Astrocyte (in vitro differentiated cells and primary cell): ENCODE results near the gene SBF1. TPM values are rescaled to one million over a fixed set of nuclear protein-coding genes. Genes with fewer than 3 reads are reported as not detected.

Experiments
- DNase-seq: peaks from one replicate; pipeline ENCODE4 v3.0.0-alpha.2; 2010; ENCODE audit warnings: low read depth
- FAIRE-seq: peaks from 2 replicates; lab custom pipeline; 2011; peaks lifted over from hg19 to GRCh38; lab: Jason Lieb, UNC
- H2AFZ ChIP-seq: 2 replicates; pipeline ENCODE4 v1.6.0; 2012; ENCODE audit warnings: low read depth, low read length, inconsistent platforms
- H3K27ac ChIP-seq: 2 replicates; pipeline ENCODE4 v1.5.1; 2011; ENCODE audit warnings: low read depth, low read length, inconsistent platforms
- H3K27me3 ChIP-seq: 2 replicates; pipeline ENCODE4 v1.6.0; 2011; ENCODE audit warnings: low read length, inconsistent platforms; ENCODE audit not compliant: insufficient read depth
- H3K36me3 ChIP-seq: 2 replicates; pipeline ENCODE4 v1.5.1; 2011; ENCODE audit warnings: low read length, inconsistent platforms; ENCODE audit not compliant: insufficient read depth
- H3K4me1 ChIP-seq: 2 replicates; pipeline ENCODE4 v1.5.1; 2011; ENCODE audit warnings: low read length, inconsistent platforms; ENCODE audit not compliant: insufficient read depth
- H3K4me2 ChIP-seq: 2 replicates; pipeline ENCODE4 v1.6.0; 2012; ENCODE audit warnings: low read length, inconsistent platforms
- H3K4me3 ChIP-seq: 2 replicates; pipeline ENCODE4 v1.5.1; 2011; ENCODE audit warnings: low read depth, mild to moderate bottlenecking, low read length, inconsistent platforms; ENCODE audit not compliant: insufficient read depth
- H3K79me2 ChIP-seq: 2 replicates; pipeline ENCODE4 v1.6.0; 2012; ENCODE audit warnings: mild to moderate bottlenecking, low read length, inconsistent platforms; ENCODE audit not compliant: insufficient read depth
- H3K9ac ChIP-seq: 2 replicates; pipeline ENCODE4 v1.6.0; 2012; ENCODE audit warnings: mild to moderate bottlenecking, low read length, inconsistent platforms
- H3K9me3 ChIP-seq: 2 replicates; pipeline ENCODE4 v1.5.1; 2012; ENCODE audit warnings: low read depth, mild to moderate bottlenecking, low read length, inconsistent platforms; ENCODE audit not compliant: insufficient read depth
- H4K20me1 ChIP-seq: 2 replicates; pipeline ENCODE4 v1.6.0; 2012; ENCODE audit warnings: low read length, inconsistent platforms; ENCODE audit not compliant: insufficient read depth
- H3K27ac Mint-ChIP-seq: one replicate; pipeline ENCODE4 v1.8.0; 2021; ENCODE audit warnings: mild to moderate bottlenecking, mixed read lengths; ENCODE audit not compliant: unreplicated experiment
- H3K27me3 Mint-ChIP-seq: one replicate; pipeline ENCODE4 v1.8.0; 2021; ENCODE audit warnings: low read depth, mixed read lengths; ENCODE audit not compliant: unreplicated experiment
- H3K36me3 Mint-ChIP-seq: one replicate; pipeline ENCODE4 v1.8.0; 2021; ENCODE audit warnings: low read depth, mixed read lengths; ENCODE audit not compliant: unreplicated experiment
- H3K4me1 Mint-ChIP-seq: one replicate; pipeline ENCODE4 v1.8.0; 2021; ENCODE audit warnings: low read depth, mixed read lengths; ENCODE audit not compliant: unreplicated experiment
- H3K4me3 Mint-ChIP-seq: one replicate; pipeline ENCODE4 v1.8.0; 2021; ENCODE audit warnings: mild to moderate bottlenecking, moderate library complexity, mixed read lengths; ENCODE audit not compliant: unreplicated experiment
- H3K9me3 Mint-ChIP-seq: one replicate; pipeline ENCODE4 v1.8.0; 2021; ENCODE audit warnings: mild to moderate bottlenecking, mixed read lengths; ENCODE audit not compliant: unreplicated experiment
- EZH2 ChIP-seq: IDR thresholded peaks from 2 replicates; pipeline ENCODE4 v1.6.1; 2012; ENCODE audit warnings: mild to moderate bottlenecking, low read length, inconsistent platforms; ENCODE audit not compliant: insufficient read depth
- total RNA-seq: library from RNA; stranded (reverse); gene quantifications from 2 replicates; pipeline ENCODE4 v1.2.1, GENCODE V29; 2021
- TF ChIP-seq, protein P1 (sequence below): IDR thresholded peaks from 2 replicates; pipeline ENCODE4 v1.5.1; 2011; ENCODE audit warnings: low read depth, mild to moderate bottlenecking, inconsistent platforms, low read length, moderate library complexity; ENCODE audit not compliant: insufficient read depth

Gene SBF1
- total RNA-seq, 1 donor from 2014 or later: 75.4 TPM

GRCh38 chr22:50483977-50484853, 9.4 kb upstream of the SBF1 start:
- Mint-ChIP-seq H3K9me3 (peaks cover 3% of the 10 kb centered on the region), H3K4me1 (peaks cover 6% of the 10 kb centered on the region), H3K36me3 (peaks cover 8% of the 10 kb centered on the region), H3K4me3 (no peak overlapping the region), H3K27me3 (peaks cover 18% of the 10 kb centered on the region), H3K27ac (no peak overlapping the region)
- H3K27ac ChIP-seq: no peak overlapping the region
- no peaks in the 10 kb centered on the region for H3K79me2 ChIP-seq
- TF ChIP-seq, protein P1, sequence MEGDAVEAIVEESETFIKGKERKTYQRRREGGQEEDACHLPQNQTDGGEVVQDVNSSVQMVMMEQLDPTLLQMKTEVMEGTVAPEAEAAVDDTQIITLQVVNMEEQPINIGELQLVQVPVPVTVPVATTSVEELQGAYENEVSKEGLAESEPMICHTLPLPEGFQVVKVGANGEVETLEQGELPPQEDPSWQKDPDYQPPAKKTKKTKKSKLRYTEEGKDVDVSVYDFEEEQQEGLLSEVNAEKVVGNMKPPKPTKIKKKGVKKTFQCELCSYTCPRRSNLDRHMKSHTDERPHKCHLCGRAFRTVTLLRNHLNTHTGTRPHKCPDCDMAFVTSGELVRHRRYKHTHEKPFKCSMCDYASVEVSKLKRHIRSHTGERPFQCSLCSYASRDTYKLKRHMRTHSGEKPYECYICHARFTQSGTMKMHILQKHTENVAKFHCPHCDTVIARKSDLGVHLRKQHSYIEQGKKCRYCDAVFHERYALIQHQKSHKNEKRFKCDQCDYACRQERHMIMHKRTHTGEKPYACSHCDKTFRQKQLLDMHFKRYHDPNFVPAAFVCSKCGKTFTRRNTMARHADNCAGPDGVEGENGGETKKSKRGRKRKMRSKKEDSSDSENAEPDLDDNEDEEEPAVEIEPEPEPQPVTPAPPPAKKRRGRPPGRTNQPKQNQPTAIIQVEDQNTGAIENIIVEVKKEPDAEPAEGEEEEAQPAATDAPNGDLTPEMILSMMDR: no peak
- no peak for TF ChIP-seq EZH2
- DNase-seq (no peak), FAIRE-seq (no peak)
- H3K4me2 ChIP-seq: no peak overlapping the region
- H3K9ac ChIP-seq: no peak overlapping the region
- H3K36me3 ChIP-seq: no peaks in the 10 kb centered on the region
- no peaks in the 10 kb centered on the region for H3K9me3 ChIP-seq
- no peaks in the 10 kb centered on the region for H4K20me1 ChIP-seq
- no peak overlapping the region for H2AFZ ChIP-seq
- peaks cover 17% of the 10 kb centered on the region for H3K27me3 ChIP-seq
- H3K4me3 ChIP-seq: no peak overlapping the region
- H3K4me1 ChIP-seq: peaks cover 7% of the 10 kb centered on the region

- Mint-ChIP-seq H3K4me3 (no peak overlapping the region), H3K9me3 (peaks cover 3% of the 10 kb centered on the region), H3K27ac (no peak overlapping the region), H3K27me3 (peaks cover 22% of the 10 kb centered on the region), H3K36me3 (peaks cover 8% of the 10 kb centered on the region), H3K4me1 (peaks cover 6% of the 10 kb centered on the region)
- Histone ChIP-seq H3K36me3 (no peaks in the 10 kb centered on the region), H4K20me1 (no peaks in the 10 kb centered on the region), H3K9me3 (no peaks in the 10 kb centered on the region), H3K4me2 (no peak overlapping the region), H2AFZ (no peak overlapping the region), H3K9ac (no peak overlapping the region), H3K4me1 (peaks cover 7% of the 10 kb centered on the region), H3K4me3 (no peak overlapping the region), H3K27ac (no peak overlapping the region), H3K27me3 (peaks cover 17% of the 10 kb centered on the region), H3K79me2 (no peaks in the 10 kb centered on the region)
- TF ChIP-seq, protein P1: no peak
- TF ChIP-seq EZH2: no peak
- no peak for FAIRE-seq
- DNase-seq: no peak
These were observed 8.7 kb upstream of the SBF1 start for GRCh38 chr22:50483556-50483955.

DNA sequence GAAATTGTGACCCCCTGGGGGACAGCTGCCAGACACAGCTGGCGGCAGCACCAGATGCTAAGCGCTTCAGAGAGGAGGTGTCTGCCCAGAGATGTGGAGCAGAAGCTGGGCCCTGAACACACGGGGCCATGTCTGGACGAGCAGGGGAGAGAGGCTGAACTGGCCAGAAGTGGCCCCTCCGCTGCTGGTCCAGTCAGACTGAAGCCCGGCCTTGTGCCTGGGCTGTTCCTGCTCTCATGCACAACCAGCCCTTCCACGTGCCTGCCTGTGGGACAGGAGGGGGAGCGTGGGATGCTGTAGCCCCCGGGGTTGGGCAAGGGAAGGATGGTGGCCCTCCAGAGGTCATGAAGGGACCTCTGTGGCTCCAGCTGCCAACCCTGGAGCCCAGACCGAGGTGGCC, 8.3 kb upstream of the SBF1 start:
- Histone ChIP-seq H3K36me3 (no peaks in the 10 kb centered on the region), H3K79me2 (no peaks in the 10 kb centered on the region), H3K27me3 (peaks cover 17% of the 10 kb centered on the region), H4K20me1 (no peaks in the 10 kb centered on the region), H2AFZ (no peak overlapping the region), H3K9me3 (no peaks in the 10 kb centered on the region), H3K9ac (no peak overlapping the region), H3K4me1 (peaks cover 7% of the 10 kb centered on the region), H3K4me2 (no peak overlapping the region), H3K4me3 (no peak overlapping the region), H3K27ac (no peak overlapping the region)
- peaks cover 8% of the 10 kb centered on the region for H3K36me3 Mint-ChIP-seq
- TF ChIP-seq, protein P1: no peak
- no peak for TF ChIP-seq EZH2
- H3K4me1 Mint-ChIP-seq: peaks cover 6% of the 10 kb centered on the region
- peaks cover 3% of the 10 kb centered on the region for H3K9me3 Mint-ChIP-seq
- FAIRE-seq: no peak
- H3K27ac Mint-ChIP-seq: no peak overlapping the region
- H3K4me3 Mint-ChIP-seq: peak overlapping the region; percentile 72
- no peak for DNase-seq
- H3K27me3 Mint-ChIP-seq: peaks cover 22% of the 10 kb centered on the region
